Frontal cortex (tissue), 4 donors: ENCODE results near the gene CCDC184. TPM values are rescaled to one million over a fixed set of nuclear protein-coding genes. Genes with fewer than 3 reads are reported as not detected.

Source experiments
- DNase-seq, 2 donors: peaks; one replicate each; pipeline ENCODE4 v3.0.0; 2012; ENCODE audit warnings: low spot score in 2 of 2
- FAIRE-seq: peaks from 2 replicates; lab custom pipeline; 2012; peaks lifted over from hg19 to GRCh38; lab: Jason Lieb, UNC
- total RNA-seq: library from RNA; depleted of rRNA; stranded (reverse); fragments of >200 nt; gene quantifications from one replicate; pipeline ENCODE4 v1.2.3, GENCODE V29; 2014
- donor health status: control.
- donor health status: control.
- donor health status: control.

CCDC184 gene
- total RNA-seq, 1 donor from 2014 or later = 18.8 TPM

DNA sequence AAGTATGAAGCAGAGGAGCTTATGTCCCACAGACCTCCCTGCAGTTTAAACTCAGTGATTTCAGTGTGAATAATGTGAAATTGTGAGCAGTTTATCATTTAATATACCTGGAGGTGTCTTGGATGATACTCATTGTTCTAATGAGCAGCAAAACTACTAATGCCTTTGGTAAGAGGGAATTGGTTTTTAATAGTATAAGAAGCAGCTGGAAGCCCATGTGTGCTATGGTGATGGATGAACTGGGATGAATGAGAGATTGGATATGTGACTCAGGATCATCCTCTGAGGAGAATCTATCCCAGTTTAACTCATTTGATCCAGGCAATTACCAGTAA lies 7.1 kb upstream of the CCDC184 start:
- FAIRE-seq = no peak

DNA sequence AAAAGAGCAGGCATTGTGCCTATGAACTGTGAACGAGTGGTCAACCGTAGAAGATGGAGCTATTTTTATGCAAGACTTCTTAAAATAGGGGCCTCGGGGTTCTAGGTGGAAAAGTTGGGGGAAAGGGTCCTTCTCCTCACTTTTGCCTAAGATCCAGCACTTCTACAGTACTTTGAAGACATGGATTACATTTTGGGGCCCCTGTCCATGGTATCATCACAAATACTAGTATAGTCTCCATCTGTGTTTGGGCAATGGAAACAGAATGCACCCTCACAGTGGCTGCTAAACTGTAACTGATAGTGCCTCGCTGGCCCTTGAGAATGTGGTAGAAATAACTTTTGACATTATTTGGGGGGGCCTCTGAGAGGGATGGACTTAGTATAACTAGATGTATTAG lies 5.5 kb upstream of the CCDC184 start:
- FAIRE-seq = no peak

More for the DNA sequence above, 7.1 kb upstream of the CCDC184 start:
- DNase-seq = no peak

DNA sequence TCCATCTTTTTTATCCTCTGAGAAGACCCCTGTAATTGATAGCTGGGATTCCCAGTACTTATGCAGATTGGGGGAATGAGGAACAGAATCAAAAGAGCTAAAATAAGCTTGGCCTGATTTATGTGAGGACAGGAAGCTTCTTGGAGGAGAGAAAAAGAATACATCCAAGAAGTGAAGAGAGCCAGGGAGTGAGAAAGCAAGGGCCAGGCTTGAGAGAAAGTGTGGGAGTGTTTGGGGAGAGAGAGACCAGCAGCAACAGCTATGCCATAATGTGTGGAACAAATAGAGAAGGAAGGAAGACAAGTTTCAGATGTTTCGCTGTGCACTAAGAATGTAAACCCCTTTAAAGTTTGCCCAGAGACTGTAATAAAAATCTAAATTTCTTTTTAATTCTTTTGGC lies 4.0 kb upstream of the CCDC184 start:
- FAIRE-seq (no peak), DNase-seq (no peak)

More for the DNA sequence above, 5.5 kb upstream of the CCDC184 start:
- no peak for DNase-seq

GRCh38 chr12:48180424-48180823 lies 3.0 kb upstream of the CCDC184 start:
- no peak for DNase-seq
- no peak for FAIRE-seq

DNA sequence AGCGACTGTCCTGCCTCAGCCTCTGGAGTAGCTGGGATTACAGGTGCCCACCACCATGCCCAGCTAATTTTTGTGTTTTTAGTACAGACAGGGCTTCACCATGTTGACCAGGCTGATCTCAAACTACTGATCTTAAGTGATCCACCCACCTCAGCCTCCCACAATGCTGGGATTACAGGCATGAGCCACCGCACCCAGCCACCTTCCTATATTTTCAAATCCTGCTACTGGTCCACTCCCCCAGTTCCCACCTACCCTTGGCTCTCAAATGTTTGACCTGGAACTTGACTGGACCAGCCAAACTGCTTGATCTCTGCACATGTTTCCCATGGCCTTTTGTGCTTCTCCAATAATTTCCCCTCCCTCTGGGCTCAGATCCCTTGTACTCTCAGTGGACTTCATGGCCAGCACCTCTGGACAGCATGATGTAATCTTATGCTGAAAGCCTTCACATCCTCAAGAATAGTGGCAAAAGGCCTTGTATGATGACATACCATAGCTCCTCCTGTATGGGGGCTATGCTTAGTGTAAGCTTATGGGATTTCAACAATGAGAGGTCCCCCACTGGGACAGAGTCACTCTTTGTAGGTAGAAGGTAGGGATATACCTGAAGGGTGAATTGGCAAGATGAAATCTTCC lies 2.5 kb upstream of the CCDC184 start:
- DNase-seq (no peak), FAIRE-seq (no peak)

GRCh38 chr12:48182631-48183030 lies 813 bp upstream of the CCDC184 start:
- FAIRE-seq (no peak), DNase-seq (no peak)

- FAIRE-seq (no peak), DNase-seq (peak in 1 of 2 donors; percentile 22)
Observed at GRCh38 chr12:48183876-48184548, 568 bp downstream of the CCDC184 start.

DNA sequence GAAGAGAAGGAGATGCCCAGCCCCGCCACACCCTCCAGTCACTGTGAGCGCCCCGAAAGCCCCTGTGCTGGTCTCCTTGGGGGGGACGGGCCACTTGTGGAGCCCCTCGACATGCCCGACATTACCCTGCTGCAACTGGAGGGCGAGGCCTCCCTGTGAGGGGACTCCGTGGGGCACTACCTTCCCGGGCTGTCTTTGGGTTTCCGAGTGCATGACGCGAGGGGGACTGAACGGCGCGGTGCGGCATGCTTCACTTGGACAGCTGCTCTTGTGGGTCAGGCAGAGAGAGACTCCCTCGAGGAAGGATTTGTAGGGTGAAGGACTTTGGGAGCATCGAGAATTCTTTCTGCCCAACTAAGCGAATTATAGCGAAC lies 1.1 kb downstream of the CCDC184 start:
- peak in 1 of 2 donors; percentile 17 for DNase-seq
- no peak for FAIRE-seq

DNA sequence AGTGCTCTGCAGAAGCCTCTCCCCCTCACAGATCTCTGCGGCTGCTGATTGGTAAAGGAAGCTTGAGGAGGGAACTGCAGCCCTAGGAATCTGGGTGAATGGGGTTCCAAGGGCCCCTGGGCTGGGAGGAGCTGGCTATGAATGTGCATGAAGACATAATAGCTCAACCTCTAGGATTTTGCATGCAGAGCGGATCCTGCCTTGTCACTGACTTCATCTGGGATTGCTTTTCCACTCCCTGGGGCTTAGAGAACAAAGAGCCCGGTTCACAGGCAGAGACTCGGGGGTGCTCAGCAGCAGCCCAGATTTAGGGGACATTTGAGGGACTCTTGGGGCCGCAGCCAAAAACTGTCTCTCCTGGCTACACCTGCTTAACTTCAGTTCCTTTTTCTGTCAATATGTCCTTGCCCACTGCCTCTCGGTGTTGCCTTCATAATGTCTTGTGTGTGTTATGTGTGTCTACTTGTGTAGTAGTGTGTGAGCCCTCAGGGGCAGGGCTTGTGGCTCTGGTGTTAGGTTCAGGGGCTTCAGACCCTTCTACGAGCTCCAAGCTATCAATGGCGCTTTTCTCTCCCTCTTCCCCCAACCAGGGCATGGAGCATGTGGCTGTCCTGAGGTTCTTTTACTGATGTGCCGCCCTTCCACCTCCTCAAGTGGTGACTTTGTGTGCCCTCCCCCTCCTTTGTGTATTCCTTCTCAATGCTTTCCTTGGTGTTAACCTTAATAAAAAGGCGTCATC lies 1.9 kb downstream of the CCDC184 start:
- FAIRE-seq = no peak
- peak in 1 of 2 donors; percentile 19 for DNase-seq

GRCh38 chr12:48187916-48188695 lies 4.7 kb downstream of the CCDC184 start:
- FAIRE-seq = no peak

DNA sequence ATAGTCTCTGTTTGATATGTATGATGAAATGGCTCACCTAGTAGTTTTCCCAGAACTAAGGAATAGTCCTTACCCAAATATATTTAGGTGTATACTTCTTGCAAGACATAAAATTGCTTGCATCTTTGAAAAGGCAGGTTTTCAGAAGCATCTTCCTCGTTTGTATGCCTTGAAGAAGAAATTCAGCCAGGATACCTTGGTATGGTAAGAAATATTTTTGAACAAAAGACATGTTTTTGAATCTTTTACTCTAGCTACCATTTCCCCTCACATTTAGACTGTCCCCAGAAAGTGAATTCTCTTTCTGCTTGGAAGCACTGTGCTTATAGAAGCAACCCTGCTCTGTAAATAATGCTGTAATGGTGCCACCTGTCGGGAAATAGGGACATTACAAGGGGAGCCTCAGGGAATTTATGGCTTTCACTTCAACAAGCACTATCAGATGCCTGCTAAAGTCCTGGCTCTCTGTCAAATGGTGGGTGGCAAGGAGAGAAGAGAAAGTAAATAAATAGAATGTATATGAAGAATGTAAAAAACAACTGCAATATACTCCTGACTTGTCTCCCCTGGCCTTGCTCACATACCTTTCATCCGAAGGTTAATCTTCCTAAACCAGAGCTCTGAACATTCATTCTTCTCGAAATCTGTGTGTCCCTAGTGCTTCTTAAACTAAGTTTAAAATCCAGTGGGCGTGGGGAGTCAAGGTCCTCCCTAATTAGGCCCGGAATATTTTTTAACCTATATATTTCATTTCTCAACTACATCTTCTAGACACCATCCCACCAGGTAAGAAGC lies 6.1 kb downstream of the CCDC184 start:
- DNase-seq (peak; percentile 43 to 52), FAIRE-seq (no peak)

More at GRCh38 chr12:48187916-48188695, 4.7 kb downstream of the CCDC184 start:
- DNase-seq = no peak

DNA sequence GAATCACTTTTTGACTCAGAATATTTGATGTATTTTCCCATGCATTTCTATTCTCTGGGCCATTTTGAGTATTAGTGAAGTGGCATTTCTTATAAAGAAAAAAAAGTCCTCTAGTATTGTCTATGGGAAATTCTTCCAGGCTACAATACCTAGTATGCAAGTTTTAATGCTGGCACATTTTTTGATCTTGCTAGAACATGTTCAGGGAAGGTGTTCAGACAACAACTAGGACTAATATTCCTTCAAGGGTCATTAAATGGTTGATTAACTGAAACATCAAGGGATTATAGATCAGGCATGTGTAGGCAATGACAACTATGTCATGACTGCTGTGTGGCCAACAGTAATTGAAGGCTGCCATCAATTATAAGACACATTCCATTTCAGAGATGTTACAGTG lies 7.7 kb downstream of the CCDC184 start:
- DNase-seq = no peak
- no peak for FAIRE-seq

DNA sequence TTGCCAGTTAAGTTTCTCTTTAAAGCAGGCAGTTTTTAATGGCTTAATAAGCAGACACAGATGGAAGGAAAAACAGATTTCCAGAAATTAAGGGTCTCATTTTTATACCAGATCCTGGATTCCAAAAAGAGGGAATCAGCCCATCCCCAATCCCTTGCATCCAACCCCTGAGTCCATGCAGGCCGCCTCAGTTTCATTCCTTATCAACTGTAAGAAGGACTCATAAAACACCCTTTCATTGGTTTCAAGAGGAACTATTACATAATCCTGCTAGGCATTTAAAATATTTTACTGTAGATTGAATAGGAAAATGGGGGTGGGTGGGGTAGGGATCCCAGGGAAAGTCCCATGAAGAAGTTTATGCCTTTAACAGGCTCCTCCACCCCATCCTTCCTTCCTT lies 9.4 kb downstream of the CCDC184 start:
- no peak for FAIRE-seq

DNA sequence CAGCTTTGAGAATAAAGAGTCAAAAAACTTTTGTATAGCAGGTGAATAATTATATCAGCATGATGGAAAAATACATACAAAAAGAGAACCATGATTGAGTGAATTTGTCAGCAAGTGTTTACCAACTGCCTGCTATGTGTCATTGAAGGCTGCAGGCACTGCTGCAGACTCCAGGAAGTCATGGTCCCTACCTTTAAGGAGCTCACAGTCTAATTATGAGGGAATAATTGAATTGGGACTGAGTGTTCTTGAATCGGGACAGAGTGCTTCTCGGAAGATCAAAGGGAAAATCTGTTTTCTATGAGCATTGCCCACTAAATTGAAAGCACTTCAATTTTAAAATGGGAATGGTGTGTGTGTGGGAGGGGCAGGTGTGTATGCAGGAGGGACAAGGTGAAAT lies 10.2 kb downstream of the CCDC184 start:
- FAIRE-seq = no peak
- no peak for DNase-seq

More for the DNA sequence above, 9.4 kb downstream of the CCDC184 start:
- no peak for DNase-seq

DNA sequence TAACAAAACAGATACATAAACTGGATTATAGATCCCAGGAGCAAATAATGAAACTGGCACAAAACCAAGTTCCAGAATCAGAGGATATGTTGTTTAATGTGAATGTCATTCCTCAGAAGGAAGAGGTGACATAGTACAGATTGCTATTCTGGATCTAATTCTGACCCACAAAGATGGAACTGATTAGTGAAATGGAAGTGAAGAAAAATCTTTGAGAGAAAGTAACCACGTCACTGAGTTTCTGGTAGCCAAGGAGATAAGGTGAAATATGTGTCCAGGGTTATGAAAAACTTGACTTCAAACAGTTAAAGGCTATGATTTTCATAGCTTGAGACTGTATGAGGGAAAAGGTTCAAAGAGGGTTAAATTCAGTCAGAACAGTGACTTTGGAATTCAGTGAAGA lies 11.4 kb downstream of the CCDC184 start:
- FAIRE-seq = no peak
- no peak for DNase-seq

DNA sequence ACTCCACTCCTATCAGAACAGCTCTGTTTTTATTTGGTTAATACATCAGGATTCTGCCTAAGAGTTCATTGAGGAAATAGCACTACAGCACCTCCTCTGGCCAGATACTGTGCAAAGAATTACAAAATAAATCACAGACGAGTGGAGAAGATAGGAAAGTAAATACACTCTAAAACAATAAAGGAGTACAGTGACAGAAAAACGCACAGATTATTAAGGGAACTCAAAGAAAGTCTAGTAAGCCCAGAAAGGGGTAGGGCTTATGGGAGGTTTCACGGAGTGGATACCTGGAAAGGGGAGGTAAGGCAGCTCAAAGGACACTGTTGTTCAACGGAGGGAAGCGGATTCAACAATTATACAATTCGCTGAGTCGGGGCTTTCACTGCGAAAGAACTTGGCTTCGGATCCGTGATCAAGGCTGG lies 14.1 kb downstream of the CCDC184 start:
- DNase-seq (peak in 1 of 2 donors; percentile 57), FAIRE-seq (no peak)

DNA sequence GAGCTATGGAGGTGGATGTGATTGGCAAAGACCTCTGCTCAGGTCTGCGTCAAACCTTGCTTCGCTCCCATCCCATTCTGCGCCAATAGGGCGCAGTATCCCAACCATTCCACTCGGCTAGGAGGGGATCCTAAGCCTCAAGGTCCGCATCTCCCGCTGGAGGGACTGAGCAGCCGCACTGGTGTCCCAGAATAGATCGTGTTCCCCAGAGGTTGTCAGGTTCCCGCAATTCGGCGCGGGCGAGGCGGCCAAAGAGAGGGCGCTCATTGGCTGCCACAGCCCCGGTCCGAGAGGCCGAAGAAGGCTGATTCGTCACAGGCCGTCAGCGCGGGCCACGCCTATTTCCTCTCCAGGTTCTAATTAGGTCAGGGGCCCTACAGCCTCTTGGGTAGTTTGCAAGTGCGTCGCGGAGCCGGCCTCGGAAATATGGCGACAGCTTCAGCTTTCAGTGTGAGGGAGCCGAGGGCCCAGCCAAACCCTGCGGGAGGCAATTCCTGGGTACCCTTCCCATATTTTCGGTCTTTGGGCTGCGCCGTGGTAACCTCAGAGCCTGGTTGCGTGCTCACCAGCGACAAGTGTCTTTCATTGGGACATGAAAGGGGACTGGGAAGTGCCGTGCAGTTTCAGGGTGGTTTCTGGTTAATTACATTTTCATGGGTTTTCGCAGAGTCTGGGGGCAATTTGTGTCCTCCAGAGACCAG lies 14.7 kb downstream of the CCDC184 start:
- peak; percentile 51 to 85 for DNase-seq
- FAIRE-seq = no peak

DNA sequence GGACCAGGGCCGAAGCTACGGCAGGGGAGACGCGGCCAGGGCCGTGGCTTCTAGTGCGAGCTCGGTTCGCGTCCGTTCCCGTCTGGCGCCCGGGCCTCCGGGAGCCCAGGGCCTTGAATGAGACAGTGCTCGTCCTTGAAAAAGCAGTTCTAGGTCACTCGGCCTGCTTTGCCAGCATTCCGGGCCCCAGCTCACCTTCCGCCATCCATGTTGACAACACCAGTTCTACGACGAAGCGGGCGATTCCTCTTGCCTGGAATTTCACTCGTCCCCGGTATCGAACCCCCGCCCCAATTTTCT lies 15.2 kb downstream of the CCDC184 start:
- FAIRE-seq (no peak), DNase-seq (no peak)

GRCh38 chr12:48198985-48199384 lies 15.5 kb downstream of the CCDC184 start:
- no peak for FAIRE-seq
- DNase-seq = no peak
